HG03064 (cell line): Measurements from ENCODE around the gene ARPC1B.
"Not testable (repeated sequence)": the region's sequence is repeated elsewhere in the genome, so short reads cannot be mapped to it uniquely, and the experiment has no call there.

Experiments
- ATAC-seq: cut with Tn5 transposase; IDR thresholded peaks from one replicate; pipeline ENCODE4 v1.9.1; 2021; ENCODE audit warnings: low read depth; ENCODE audit not compliant: unreplicated experiment

The ARPC1B gene

GRCh38 chr7:99387239-99387635 lies 12.7 kb downstream of the ARPC1B start:
- not testable (repeated sequence) for ATAC-seq

GRCh38 chr7:99387912-99388311 lies 13.4 kb downstream of the ARPC1B start:
- ATAC-seq = no peak

DNA sequence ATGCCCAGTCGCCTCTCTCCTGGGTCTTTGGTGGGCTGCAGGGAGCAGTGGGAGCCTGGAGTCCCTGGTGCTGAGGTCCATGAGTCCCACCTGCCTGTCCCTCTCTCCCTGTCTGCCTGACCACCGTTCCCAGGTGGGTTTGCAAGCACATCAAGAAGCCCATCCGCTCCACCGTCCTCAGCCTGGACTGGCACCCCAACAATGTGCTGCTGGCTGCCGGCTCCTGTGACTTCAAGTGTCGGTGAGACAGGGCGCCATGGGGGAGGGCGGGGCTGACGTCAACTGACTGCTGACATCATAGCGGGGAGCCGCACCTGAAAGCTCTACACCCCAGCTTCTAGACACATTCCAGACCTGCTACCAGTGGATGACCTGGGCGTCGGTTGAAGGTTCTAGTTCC lies 15.2 kb downstream of the ARPC1B start:
- ATAC-seq = no peak

- no peak for ATAC-seq
Observed at GRCh38 chr7:99390941-99391602, 16.5 kb downstream of the ARPC1B start.

GRCh38 chr7:99392046-99392445 lies 17.5 kb downstream of the ARPC1B start:
- no peak for ATAC-seq

DNA sequence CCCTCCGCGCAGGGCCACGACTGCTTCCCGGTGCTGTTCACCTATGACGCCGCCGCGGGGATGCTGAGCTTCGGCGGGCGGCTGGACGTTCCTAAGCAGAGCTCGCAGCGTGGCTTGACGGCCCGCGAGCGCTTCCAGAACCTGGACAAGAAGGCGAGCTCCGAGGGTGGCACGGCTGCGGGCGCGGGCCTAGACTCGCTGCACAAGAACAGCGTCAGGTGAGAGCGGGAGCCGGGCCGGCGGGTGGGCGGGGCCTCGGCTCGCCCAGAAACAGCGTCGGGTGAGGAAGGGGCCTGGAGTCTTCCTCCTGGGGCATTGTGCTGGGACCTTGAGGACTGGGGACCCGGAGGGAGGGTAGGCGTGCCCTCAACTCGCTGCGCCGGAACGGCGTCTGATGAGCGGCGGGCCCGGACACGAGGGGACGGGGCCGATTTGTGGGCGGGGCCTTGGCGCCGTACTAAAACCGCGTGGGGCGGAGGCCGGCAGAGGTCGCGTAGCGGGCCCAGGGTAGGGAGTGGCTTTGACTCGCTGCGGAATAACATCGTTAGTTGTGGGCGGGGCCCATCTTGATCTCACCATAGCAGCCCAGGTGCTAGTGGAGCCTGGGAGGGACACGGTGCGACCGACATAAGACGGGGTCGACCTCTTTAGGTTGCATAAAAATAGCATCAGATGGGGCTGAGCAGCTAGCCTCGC lies 18.3 kb downstream of the ARPC1B start:
- ATAC-seq = peak; percentile 52

DNA sequence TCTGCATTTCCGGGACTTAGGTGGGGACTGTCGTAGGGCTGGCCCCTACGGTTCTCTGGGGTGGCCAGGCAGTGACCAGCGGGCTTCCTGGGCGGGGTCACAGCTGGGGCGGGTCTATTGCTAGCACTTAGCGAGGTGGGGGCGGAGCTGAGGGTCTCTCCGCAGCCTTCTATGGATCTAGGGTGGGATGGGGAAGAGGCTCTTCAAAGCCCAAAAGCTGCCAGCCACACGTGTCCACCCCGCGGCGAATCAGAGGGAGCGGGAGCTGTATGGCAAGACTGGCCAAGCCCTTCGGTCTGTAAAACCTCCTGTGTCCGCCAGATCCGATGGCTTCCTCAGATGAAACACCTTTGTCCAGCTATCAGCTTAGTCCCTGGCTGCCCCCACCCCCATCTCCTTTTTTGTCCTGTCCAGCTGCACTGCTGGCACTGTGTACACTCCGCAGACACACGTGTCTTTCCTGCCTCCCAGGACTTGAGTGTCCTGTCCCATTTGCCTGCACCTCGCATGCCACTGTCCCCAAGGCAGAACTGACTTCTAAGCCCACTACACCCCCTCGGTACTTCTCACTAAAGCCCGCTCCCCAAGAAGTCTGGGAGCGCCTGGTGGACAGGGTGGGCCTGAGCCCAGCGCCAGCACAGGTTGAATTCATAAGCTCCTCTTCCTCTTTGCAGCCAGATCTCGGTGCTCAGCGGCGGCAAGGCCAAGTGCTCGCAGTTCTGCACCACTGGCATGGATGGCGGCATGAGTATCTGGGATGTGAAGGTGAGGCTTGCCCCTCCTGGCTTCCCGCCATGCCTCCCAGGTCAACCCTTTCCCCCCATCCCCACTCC lies 19.0 kb downstream of the ARPC1B start:
- no peak for ATAC-seq

DNA sequence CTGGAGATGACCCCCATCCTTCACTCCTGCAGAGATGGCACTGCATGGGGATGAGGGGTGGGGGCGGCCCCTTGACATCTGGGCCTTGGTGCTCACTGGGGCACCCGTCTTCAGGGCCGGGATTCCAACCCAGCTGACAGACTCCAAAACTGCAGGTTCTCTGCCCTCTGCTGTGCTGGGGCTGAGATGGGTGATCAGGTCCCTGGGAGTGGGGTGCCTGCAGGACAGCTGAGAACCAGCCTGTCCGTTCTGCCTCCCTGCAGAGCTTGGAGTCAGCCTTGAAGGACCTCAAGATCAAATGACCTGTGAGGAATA lies 19.6 kb downstream of the ARPC1B start:
- ATAC-seq = no peak

- no peak for ATAC-seq
Observed at GRCh38 chr7:99395616-99396327, 21.2 kb downstream of the ARPC1B start.

DNA sequence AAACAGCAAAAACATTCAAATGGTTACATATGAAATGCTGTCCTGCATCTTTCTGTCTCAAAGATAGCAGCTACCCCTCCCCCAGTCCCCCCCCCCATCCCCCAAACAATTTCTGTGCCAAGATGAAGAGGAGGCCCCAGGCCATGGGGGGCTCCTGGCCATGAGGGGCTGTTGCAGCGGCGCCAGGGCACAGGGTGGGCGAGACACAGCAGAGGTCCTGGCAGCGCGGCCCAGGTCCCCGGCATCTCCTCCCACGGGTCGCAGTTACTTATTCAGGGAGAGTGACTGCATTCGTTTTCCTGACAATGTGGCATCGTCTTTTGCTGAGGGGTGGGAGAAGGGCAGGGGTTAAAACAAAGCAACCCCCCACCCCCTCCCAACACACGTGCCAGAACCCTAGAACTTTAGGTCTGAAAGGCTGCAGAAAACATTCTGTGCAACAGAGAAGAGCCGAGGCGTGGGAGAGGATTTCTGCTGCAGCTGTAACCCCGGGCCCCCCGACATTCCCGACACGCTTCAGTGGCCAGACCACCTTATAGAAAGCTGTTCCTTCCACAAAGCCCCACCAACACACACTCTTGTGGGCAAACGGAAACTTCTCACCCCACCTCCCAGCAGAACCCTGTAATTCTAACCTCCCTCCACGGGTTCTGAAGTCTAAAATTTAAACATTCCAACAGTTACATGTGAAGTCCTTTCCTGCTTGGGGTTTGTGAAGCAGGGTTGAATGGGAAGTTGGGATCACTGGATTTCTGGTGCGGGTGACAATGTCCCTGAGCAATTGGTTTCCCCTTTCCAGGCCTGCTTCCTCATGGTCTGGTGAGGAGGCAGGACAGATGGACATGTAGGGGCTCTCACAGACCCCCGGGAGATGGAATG lies 22.1 kb downstream of the ARPC1B start:
- ATAC-seq = no peak

DNA sequence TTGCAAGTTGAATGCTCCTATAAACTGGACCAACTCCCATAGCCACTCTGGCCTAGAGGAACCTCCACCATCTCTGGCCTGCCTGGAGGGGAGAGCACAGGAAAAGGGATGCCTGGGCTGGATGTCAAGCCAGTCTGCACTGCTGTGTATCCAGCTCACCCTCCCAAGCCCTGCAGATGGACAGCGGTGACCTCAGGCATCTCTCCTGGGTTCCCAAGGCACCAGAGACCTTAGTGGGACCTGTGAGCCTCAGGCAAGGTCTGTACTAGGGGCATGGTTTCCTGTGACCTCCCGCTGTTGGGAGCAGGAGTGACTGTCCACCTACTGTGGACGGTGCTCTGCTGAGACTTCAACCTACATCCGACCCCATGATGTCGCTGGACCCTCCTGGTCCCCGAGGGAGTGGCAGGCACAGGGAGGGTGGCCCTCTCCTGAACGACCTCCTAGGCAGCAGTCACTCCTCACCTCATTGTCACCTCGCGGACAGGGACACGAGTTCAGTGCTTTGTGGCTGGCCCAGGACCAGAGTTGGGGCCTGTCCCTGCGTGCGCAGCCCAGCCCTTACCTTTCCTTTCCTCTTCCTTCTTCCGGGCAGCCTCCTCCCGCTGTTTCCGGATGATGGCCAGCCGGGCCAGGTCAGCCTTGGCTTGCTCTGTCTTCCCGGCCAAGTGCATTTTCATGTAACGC lies 22.9 kb downstream of the ARPC1B start:
- no peak for ATAC-seq

DNA sequence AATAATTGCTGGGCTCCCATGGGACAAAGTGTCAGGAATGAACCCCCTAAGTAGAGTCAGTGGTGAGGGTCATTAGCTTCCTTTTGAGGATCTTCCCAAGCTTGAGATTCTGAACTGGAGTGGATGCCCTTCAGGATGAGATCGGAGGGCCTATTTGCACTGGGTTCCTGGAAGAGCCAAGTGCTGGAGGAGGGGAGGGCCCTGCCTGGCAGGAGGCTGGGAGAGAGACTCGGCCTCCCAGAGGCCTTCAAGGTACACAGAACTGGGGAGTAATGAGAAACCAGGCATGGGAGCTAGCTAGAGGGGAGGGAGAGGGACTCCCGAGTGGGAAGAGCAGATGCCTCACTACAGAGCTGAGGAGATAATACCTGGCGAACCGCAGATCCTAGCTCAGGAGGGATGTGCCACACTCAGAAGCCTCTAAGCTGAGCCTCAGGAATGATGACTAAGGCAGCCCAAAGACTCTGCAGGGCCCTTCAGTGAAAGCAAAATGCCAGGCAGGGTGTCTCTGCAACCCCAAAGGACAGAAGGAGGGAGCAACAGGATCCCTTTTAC lies 24.4 kb downstream of the ARPC1B start:
- ATAC-seq = no peak

GRCh38 chr7:99399597-99399996 lies 25.1 kb downstream of the ARPC1B start:
- no peak for ATAC-seq

- ATAC-seq = no peak
Observed at GRCh38 chr7:99402854-99403253, 28.3 kb downstream of the ARPC1B start.

DNA sequence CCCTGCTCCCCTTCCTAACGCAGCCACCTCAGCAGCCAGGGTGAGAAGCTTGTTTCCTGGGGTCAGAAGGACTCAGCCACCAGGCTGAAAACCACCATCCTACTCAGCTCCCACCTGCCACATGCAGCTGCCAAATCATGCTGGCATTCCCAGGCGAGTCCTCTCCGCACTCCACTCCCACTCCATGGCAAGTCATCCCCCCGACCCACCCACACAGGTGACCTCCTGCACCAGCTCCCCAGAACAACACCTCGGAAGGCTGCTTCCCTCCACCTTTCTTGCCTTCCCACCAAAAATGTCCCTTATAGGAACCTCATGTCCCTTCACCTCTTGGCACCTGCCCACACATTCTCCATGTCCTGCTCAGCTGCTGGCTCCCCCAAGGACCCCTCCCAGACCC lies 29.2 kb downstream of the ARPC1B start:
- no peak for ATAC-seq

DNA sequence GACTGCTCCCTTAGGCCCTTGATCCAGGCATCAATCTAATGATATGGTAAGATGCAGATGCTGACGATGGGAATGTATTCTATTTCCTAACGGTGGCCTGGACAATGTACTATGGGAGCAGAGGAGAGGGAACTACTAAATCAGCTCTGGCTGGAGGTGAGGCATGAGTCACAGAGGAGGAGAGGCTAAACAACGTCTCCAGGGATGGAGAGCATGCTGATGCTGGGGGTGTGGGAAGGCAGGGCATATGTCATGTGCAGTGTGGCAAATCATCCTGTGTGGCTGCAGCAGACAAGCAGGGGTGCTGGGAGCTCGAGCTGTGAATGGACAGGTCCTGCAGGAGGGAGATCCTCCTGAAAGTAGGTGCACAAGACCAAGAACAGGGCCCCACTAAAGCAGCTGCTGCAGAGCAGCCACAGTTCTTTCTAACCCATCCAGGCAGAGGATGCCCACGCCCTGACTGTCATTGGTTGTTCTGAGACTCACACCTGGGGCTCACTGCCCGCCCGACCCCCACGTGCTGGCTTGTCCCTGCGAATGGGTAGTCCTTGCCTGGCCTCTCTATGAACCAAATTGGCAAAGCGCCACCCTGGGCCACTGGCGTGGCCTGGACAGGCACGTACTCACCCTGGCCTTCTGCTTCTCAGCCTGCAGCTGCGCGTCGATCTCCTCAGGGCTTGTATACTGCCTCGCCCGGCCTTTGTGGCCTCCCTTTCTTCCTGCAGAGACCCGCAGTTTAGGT lies 29.9 kb downstream of the ARPC1B start:
- no peak for ATAC-seq

- no peak for ATAC-seq
Observed at GRCh38 chr7:99404977-99405320, 30.4 kb downstream of the ARPC1B start.

DNA sequence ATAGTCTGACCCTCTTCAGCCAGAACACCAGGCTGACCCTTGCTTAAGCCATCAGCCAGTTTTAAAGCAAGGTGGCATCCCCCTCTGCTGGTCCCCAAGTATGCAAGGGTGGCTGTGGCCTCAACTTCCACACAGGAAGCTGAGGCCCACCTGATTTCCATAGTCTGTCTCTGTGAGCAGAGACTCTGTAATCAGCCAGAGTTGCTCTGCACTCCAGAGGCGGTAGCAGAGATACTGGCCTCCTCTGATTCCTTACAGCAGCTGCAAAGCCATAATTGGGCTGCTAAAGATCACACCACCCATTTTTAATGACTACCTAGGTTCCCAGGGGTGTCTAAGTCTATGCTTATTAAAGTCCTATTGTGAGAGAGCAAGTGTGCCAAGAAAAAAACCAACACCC lies 32.0 kb downstream of the ARPC1B start:
- ATAC-seq = no peak
